H1 (cell line): Measurements from ENCODE around the gene TAF10. TPM values are rescaled to one million over a fixed set of nuclear protein-coding genes. Genes with fewer than 3 reads are reported as not detected.

ENCODE experiments used
- ASH2L ChIP-seq: fragments of 200-600, 300-600 bp; sonication (generic); IDR thresholded peaks from one replicate; pipeline ENCODE4 v1.7.1; 2017; ENCODE audit warnings: low read length
- BRCA1 ChIP-seq: IDR thresholded peaks from 2 replicates; pipeline ENCODE4 v1.6.1; 2012; ENCODE audit warnings: low read depth, low read length, improper control_type of control experiment
- SP1 ChIP-seq: IDR thresholded peaks from 2 replicates; pipeline ENCODE4 v1.6.1; 2011; ENCODE audit warnings: low read depth, low read length
- polyA plus RNA-seq, 7 experiments: library from polyadenylated mRNA; depleted of rRNA in 3 of 7; stranded (reverse) in 5 of 7; unstranded in 2 of 7; fragments of >200 nt in 5 of 7; fragments of 200-250 nt in 2 of 7; gene quantifications; 1 replicate in 5 of 7; 2 replicates in 1 of 7; 4 replicates in 1 of 7; pipeline versions ENCODE4 v1.2.1 to v1.2.3, GENCODE V29; 2011 to 2013; ENCODE audit warnings: missing spikeins in 2 of 7, mixed read lengths in 2 of 7
- total RNA-seq: library from RNA; stranded (reverse); fragmentation: NEBNext Ultra II Directional; extraction: Animal tissue kit (Norgen Biotek cat#: 25700); gene quantifications from 2 replicates; pipeline ENCODE4 v1.2.1, GENCODE V29; 2021
- TF ChIP-seq, protein P1 (sequence below): fragments of 300-600 bp; sonication (generic); IDR thresholded peaks from 2 replicates; pipeline ENCODE4 v1.7.1; 2012; ENCODE audit warnings: low read length, moderate library complexity, mild to moderate bottlenecking, inconsistent platforms; ENCODE audit not compliant: insufficient replicate concordance
- TF ChIP-seq, protein P2 (sequence below), 3 experiments: IDR thresholded peaks; 1 replicate in 2 of 3; 2 replicates in 1 of 3; pipeline versions ENCODE4 v1.5.1 to v1.6.1; 2011; ENCODE audit warnings: low read length in 3 of 3, mild to moderate bottlenecking in 3 of 3, inconsistent platforms in 2 of 3, low read depth in 1 of 3, moderate library complexity in 1 of 3; ENCODE audit not compliant: insufficient read depth in 1 of 3; ENCODE audit errors: control extremely low read depth in 1 of 3

The TAF10 gene
- total and polyA plus RNA-seq, 2 of the 8 experiments (the other 6 are each of a cell fraction or from before 2014, with no cell fraction given) = 128 to 213 TPM

DNA sequence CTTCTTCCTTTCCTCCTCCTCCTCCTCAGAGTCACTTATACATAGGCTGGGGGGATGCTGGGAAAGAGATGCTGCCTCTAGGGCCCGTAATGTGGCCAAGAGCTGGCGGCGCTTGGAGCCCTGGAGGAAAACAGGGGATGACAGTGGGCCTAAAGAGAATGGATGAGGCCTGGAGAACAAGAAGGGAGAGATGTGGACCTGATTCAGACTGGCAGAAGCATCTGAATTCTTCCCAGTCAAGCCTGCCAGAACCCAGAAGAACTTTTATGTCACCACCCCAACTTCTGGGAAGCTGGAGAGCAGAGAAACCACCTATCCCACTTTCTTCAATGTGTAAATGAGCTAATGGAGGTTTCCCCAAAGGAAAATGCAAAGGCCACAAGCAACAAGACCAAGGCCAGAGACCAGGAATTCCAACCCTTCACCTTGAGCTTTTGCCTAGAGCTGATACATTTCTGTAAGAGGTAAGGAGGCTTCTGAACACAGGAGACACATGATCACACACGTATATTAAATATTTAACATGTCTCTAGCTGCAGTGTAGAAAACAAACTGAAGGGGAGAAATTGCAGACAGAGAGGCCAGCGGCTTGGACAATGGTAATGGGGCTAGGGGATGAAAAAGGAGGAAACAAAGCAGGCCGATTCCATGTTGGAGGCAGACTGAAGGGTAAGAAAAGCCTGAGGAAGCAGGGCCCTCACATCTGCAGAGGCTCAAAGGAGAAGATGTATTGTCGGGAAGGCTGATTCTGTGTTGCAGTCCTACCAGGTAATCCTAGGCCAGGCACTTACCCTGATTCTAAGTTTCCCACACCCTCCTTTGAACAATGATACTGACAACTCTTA is 9.7 kb downstream of the TAF10 start (continued):
- TF ChIP-seq, protein P1, sequence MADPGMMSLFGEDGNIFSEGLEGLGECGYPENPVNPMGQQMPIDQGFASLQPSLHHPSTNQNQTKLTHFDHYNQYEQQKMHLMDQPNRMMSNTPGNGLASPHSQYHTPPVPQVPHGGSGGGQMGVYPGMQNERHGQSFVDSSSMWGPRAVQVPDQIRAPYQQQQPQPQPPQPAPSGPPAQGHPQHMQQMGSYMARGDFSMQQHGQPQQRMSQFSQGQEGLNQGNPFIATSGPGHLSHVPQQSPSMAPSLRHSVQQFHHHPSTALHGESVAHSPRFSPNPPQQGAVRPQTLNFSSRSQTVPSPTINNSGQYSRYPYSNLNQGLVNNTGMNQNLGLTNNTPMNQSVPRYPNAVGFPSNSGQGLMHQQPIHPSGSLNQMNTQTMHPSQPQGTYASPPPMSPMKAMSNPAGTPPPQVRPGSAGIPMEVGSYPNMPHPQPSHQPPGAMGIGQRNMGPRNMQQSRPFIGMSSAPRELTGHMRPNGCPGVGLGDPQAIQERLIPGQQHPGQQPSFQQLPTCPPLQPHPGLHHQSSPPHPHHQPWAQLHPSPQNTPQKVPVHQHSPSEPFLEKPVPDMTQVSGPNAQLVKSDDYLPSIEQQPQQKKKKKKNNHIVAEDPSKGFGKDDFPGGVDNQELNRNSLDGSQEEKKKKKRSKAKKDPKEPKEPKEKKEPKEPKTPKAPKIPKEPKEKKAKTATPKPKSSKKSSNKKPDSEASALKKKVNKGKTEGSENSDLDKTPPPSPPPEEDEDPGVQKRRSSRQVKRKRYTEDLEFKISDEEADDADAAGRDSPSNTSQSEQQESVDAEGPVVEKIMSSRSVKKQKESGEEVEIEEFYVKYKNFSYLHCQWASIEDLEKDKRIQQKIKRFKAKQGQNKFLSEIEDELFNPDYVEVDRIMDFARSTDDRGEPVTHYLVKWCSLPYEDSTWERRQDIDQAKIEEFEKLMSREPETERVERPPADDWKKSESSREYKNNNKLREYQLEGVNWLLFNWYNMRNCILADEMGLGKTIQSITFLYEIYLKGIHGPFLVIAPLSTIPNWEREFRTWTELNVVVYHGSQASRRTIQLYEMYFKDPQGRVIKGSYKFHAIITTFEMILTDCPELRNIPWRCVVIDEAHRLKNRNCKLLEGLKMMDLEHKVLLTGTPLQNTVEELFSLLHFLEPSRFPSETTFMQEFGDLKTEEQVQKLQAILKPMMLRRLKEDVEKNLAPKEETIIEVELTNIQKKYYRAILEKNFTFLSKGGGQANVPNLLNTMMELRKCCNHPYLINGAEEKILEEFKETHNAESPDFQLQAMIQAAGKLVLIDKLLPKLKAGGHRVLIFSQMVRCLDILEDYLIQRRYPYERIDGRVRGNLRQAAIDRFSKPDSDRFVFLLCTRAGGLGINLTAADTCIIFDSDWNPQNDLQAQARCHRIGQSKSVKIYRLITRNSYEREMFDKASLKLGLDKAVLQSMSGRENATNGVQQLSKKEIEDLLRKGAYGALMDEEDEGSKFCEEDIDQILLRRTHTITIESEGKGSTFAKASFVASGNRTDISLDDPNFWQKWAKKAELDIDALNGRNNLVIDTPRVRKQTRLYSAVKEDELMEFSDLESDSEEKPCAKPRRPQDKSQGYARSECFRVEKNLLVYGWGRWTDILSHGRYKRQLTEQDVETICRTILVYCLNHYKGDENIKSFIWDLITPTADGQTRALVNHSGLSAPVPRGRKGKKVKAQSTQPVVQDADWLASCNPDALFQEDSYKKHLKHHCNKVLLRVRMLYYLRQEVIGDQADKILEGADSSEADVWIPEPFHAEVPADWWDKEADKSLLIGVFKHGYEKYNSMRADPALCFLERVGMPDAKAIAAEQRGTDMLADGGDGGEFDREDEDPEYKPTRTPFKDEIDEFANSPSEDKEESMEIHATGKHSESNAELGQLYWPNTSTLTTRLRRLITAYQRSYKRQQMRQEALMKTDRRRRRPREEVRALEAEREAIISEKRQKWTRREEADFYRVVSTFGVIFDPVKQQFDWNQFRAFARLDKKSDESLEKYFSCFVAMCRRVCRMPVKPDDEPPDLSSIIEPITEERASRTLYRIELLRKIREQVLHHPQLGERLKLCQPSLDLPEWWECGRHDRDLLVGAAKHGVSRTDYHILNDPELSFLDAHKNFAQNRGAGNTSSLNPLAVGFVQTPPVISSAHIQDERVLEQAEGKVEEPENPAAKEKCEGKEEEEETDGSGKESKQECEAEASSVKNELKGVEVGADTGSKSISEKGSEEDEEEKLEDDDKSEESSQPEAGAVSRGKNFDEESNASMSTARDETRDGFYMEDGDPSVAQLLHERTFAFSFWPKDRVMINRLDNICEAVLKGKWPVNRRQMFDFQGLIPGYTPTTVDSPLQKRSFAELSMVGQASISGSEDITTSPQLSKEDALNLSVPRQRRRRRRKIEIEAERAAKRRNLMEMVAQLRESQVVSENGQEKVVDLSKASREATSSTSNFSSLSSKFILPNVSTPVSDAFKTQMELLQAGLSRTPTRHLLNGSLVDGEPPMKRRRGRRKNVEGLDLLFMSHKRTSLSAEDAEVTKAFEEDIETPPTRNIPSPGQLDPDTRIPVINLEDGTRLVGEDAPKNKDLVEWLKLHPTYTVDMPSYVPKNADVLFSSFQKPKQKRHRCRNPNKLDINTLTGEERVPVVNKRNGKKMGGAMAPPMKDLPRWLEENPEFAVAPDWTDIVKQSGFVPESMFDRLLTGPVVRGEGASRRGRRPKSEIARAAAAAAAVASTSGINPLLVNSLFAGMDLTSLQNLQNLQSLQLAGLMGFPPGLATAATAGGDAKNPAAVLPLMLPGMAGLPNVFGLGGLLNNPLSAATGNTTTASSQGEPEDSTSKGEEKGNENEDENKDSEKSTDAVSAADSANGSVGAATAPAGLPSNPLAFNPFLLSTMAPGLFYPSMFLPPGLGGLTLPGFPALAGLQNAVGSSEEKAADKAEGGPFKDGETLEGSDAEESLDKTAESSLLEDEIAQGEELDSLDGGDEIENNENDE = no peak
- TF ChIP-seq SP1 (no peak), BRCA1 (no peak), ASH2L (no peak)
- TF ChIP-seq, protein P2, sequence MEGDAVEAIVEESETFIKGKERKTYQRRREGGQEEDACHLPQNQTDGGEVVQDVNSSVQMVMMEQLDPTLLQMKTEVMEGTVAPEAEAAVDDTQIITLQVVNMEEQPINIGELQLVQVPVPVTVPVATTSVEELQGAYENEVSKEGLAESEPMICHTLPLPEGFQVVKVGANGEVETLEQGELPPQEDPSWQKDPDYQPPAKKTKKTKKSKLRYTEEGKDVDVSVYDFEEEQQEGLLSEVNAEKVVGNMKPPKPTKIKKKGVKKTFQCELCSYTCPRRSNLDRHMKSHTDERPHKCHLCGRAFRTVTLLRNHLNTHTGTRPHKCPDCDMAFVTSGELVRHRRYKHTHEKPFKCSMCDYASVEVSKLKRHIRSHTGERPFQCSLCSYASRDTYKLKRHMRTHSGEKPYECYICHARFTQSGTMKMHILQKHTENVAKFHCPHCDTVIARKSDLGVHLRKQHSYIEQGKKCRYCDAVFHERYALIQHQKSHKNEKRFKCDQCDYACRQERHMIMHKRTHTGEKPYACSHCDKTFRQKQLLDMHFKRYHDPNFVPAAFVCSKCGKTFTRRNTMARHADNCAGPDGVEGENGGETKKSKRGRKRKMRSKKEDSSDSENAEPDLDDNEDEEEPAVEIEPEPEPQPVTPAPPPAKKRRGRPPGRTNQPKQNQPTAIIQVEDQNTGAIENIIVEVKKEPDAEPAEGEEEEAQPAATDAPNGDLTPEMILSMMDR (IDR thresholded peaks at IDR 0.05; ENCODE audit: control extremely low read depth in 1 of 3, insufficient read depth in 1 of 3, low read depth in 1 of 3, low read length in 3 of 3) = no peak
- TF ChIP-seq, all 59 proteins: peak for 0
